Breast epithelium (tissue), 4 donors: ENCODE data around the gene FHOD1. TPM values are rescaled to one million over a fixed set of nuclear protein-coding genes. Genes with fewer than 3 reads are reported as not detected.
A peak's percentile ranks its signal among the peaks of the same experiment; 100 is the strongest.

Experiments used
- DNase-seq, 2 donors: peaks; one replicate each; pipeline ENCODE4 v3.0.0-alpha.2; 2019; ENCODE audit warnings: low spot score in 2 of 2
- H3K27ac ChIP-seq, 2 donors: fragments of 200-600 bp; sonication (generic) in 1 of 2; one replicate each; pipeline ENCODE4 v1.5.1; 2016 to 2019; ENCODE audit warnings: mild to moderate bottlenecking in 1 of 2
- H3K27me3 ChIP-seq, 2 donors: fragments of 200-600 bp; sonication (generic) in 1 of 2; one replicate each; pipeline versions ENCODE4 v1.5.1 to v1.6.0; 2017 to 2019; ENCODE audit warnings: control low read depth in 1 of 2, mild to moderate bottlenecking in 1 of 2
- H3K36me3 ChIP-seq: fragments of 200-600 bp; one replicate; pipeline ENCODE4 v1.5.1; 2019
- H3K4me1 ChIP-seq, 2 donors: fragments of 200-600 bp; sonication (generic); one replicate each; pipeline ENCODE4 v1.5.1; 2016 to 2019; ENCODE audit warnings: control low read depth in 1 of 2
- H3K4me3 ChIP-seq, 3 donors: fragments of 200-600 bp; sonication (generic); 1 replicate in 2 of 3; 2 replicates in 1 of 3; pipeline ENCODE4 v1.5.1; 2016 to 2019; ENCODE audit warnings: mild to moderate bottlenecking in 3 of 3, moderate library complexity in 2 of 3
- H3K9me3 ChIP-seq, 2 donors: fragments of 200-600 bp; sonication (generic) in 1 of 2; one replicate each; pipeline ENCODE4 v1.5.1; 2016 to 2019; ENCODE audit warnings: control low read depth in 1 of 2
- POLR2A ChIP-seq: fragments of 450-650 bp; IDR thresholded peaks from one replicate; pipeline ENCODE4 v1.6.1; 2016; ENCODE audit warnings: antibody characterized with exemption, mild to moderate bottlenecking, moderate library complexity
- POLR2AphosphoS5 ChIP-seq, 3 donors: sonication (generic); formaldehyde crosslinking; IDR thresholded peaks; one replicate each; pipeline ENCODE4 v1.6.1; 2017; ENCODE audit warnings: antibody characterized with exemption in 3 of 3
- intact Hi-C: fragments of 100-400 bp; cut with DNase I; formaldehyde crosslinking; loops from one replicate; pipeline ENCODE4 v1.15.1; 2023; ENCODE audit warnings: low total_unique reads
- total RNA-seq, 3 donors: library from RNA; depleted of rRNA; stranded (reverse); fragments of >200 nt; gene quantifications; one replicate each; pipeline ENCODE4 v1.1.0, GENCODE V29; 2016
- TF ChIP-seq, protein P1 (sequence below), 3 donors: fragments of 450-650 bp; IDR thresholded peaks; one replicate each; pipeline ENCODE4 v1.5.1; 2016 to 2017; ENCODE audit warnings: antibody characterized with exemption in 3 of 3, mild to moderate bottlenecking in 3 of 3, moderate library complexity in 3 of 3

FHOD1 gene
- total RNA-seq, 3 donors from 2014 or later, result 19.3 to 25.9 (median 22.6) TPM

DNA sequence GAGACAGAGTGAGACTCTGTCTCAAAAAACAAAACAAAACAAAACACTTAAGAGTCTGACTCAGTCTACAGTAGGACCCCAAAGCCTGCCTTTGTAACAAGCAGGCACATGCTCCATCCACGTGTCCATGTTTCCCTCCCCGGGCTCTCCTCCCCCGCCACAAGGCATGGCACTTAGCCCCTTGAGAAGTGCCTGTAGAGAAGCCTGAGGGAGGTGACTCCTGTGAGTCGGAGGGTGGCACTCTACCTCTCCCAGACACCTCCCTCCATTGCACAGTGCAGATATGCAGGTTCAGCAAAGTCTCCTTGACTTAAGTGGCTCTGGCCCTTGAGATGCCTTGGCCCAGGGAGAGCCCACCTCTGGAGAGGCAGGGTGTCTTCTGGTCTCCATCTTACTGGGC lies 6.8 kb downstream of the FHOD1 start:
- intact Hi-C loops, result no loop called here
- no peak overlapping the region for H3K4me3 ChIP-seq
- no peaks in the 10 kb centered on the region for H3K9me3 ChIP-seq
- TF ChIP-seq, protein P1, sequence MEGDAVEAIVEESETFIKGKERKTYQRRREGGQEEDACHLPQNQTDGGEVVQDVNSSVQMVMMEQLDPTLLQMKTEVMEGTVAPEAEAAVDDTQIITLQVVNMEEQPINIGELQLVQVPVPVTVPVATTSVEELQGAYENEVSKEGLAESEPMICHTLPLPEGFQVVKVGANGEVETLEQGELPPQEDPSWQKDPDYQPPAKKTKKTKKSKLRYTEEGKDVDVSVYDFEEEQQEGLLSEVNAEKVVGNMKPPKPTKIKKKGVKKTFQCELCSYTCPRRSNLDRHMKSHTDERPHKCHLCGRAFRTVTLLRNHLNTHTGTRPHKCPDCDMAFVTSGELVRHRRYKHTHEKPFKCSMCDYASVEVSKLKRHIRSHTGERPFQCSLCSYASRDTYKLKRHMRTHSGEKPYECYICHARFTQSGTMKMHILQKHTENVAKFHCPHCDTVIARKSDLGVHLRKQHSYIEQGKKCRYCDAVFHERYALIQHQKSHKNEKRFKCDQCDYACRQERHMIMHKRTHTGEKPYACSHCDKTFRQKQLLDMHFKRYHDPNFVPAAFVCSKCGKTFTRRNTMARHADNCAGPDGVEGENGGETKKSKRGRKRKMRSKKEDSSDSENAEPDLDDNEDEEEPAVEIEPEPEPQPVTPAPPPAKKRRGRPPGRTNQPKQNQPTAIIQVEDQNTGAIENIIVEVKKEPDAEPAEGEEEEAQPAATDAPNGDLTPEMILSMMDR (IDR thresholded peaks at IDR 0.05), result no peak
- no peak for TF ChIP-seq POLR2AphosphoS5 (IDR thresholded peaks at IDR 0.05)
- TF ChIP-seq POLR2A, result no peak
- no peak for DNase-seq
- no peaks in the 10 kb centered on the region for H3K27me3 ChIP-seq
- peaks cover 16 to 37% of the 10 kb centered on the region in 2 donors for H3K4me1 ChIP-seq
- H3K36me3 ChIP-seq, result no peaks in the 10 kb centered on the region
- H3K27ac ChIP-seq, result peak overlapping the region; percentile 76 to 93

DNA sequence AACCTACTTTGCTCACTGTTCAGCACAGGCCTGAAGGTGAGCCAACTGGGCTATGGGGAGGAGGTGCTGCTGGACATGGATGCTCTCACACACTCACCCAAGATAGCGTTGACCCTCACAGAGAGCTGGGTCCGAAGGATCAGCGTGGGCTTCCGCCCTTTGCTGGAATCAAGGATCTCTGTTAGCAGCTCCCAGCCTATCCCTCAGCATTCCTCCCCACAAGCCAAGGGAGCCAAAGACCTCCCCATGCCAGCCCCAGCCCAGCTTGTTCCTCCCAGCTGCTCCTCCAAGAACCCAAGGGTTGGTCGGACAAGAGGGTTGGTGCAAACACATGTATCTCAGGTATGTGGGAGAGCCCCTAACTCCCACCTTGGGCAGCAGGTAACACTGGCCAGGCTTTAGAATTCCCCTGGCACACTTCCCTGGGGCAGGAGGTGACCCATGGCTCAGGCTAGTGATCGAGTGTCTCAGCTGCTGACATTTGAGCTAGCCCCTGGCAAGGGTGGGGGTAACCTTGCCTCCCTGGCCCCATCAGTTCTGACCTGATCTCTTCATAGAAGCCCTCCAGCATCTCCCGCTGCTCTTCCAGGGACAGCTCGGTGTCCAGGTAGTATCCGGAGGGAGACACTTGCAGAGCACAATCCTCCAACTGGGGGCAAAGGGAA lies 8.3 kb downstream of the FHOD1 start:
- H3K4me3 ChIP-seq, result no peak overlapping the region
- H3K36me3 ChIP-seq, result no peaks in the 10 kb centered on the region
- no peak for DNase-seq
- no peaks in the 10 kb centered on the region for H3K9me3 ChIP-seq
- TF ChIP-seq, protein P1 (IDR thresholded peaks at IDR 0.05), result no peak
- no peak for TF ChIP-seq POLR2AphosphoS5 (IDR thresholded peaks at IDR 0.05)
- no peak for TF ChIP-seq POLR2A
- H3K4me1 ChIP-seq, result peaks cover 9 to 26% of the 10 kb centered on the region in 2 donors
- H3K27me3 ChIP-seq, result no peaks in the 10 kb centered on the region
- H3K27ac ChIP-seq, result no peak overlapping the region
- intact Hi-C loops, result no loop called here

DNA sequence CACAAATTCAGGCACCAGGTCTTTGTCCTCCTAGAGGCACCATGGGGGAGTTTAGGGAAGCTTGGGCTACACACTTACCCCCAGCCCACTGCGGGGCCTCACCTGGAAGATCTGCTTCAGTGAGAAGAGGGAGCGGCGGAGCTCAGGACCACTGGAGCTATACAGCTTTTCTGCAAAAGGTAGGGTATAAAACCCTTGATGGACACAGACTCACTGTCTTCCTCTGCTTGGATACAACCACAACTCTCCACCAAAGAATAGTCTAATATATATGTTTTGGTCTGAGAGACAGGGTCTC lies 9.1 kb downstream of the FHOD1 start:
- Histone ChIP-seq H3K4me3 (no peak overlapping the region), H3K9me3 (no peaks in the 10 kb centered on the region), H3K27me3 (no peaks in the 10 kb centered on the region), H3K4me1 (peaks cover 9 to 26% of the 10 kb centered on the region in 2 donors), H3K27ac (no peak overlapping the region), H3K36me3 (no peaks in the 10 kb centered on the region)
- TF ChIP-seq, protein P1 (IDR thresholded peaks at IDR 0.05), result no peak
- TF ChIP-seq POLR2AphosphoS5 (IDR thresholded peaks at IDR 0.05), result no peak
- DNase-seq, result no peak
- intact Hi-C loops, result no loop called here

DNA sequence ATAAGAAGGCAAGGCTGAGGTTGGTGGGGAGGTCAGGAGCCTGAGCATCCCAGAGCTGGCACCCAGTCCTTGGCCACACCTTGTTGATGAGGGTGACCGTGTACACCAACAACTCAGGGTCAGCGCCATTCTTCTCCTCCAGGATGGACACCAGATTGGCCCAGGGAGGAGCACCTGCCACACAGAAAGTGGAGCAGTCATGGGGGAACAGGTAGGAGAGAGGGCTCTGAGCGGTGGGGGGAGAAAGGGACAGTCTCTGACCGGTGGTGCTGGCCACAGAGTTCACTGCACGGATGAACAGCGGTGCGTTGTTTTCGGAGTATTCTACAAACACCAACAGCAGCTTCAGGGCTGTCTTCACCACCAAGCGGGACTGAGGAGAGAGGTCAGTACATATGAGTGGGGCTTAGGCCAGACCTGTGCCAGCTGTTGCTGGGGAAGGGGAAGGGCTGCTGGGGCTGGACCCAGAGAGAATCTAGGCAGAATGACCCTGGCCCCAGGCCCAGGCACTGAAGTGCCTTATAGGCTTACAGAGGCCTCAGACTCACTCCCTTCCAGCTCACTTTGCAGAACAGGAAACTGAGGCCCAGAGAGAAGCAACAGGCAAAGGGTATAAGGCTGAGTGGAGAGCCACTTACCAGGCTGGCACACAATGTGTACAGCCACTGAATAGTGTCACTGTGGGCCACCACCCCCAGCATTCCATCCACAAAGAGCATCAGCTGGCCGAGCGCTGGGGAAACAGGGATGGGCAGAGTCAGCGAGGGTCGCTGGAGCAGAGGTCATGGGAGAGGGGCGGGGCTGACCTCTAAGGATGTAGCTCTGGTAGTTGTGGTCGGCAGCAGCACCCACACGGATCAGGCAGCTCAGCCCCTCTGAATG lies 9.6 kb downstream of the FHOD1 start:
- Histone ChIP-seq H3K27ac (no peak overlapping the region), H3K4me3 (no peak overlapping the region), H3K36me3 (no peaks in the 10 kb centered on the region), H3K9me3 (no peaks in the 10 kb centered on the region), H3K27me3 (no peaks in the 10 kb centered on the region), H3K4me1 (peaks cover 9 to 26% of the 10 kb centered on the region in 2 donors)
- TF ChIP-seq, protein P1 (IDR thresholded peaks at IDR 0.05), result no peak
- TF ChIP-seq POLR2AphosphoS5 (IDR thresholded peaks at IDR 0.05) (no peak), POLR2A (no peak)
- no peak for DNase-seq
- intact Hi-C loops, result no loop called here
